Measurements from ENCODE around the gene BPHL. TPM values are rescaled to one million over a fixed set of nuclear protein-coding genes. Genes with fewer than 3 reads are reported as not detected.

BPHL gene
- total and polyA plus RNA-seq, 10 of the 15 experiments (the other 5 are each of a cell fraction or from before 2014, with no cell fraction given) = 8.0 to 17.8 (median 12.4) TPM

GRCh38 chr6:3183066-3183465 is 64.6 kb downstream of the BPHL start:
- POLR2A ChIA-PET = no interaction called here
- SMC1A ChIA-PET (ENCODE audit: uncharacterized antibody, unreplicated experiment) = interaction anchor here (0.7 kb wide), 1 partner anchor 198 kb away, joined by 5 read pairs; no protein-coding TSS in a partner anchor
- no peak overlapping the region for H3K27ac ChIP-seq (ENCODE audit: control insufficient read depth, insufficient read depth)
- H3K4me1 ChIP-seq (ENCODE audit: control insufficient read depth, insufficient read depth, low read length) = peaks cover 15% of the 10 kb centered on the region
- H3K4me2 ChIP-seq (ENCODE audit: control insufficient read depth, insufficient read depth) = no peak overlapping the region
- H3K79me2 ChIP-seq (ENCODE audit: control insufficient read depth, insufficient read depth, low read length) = no peaks in the 10 kb centered on the region
- intact Hi-C loops (cut with micrococcal nuclease; ENCODE audit: unreplicated experiment) (no loop called here), in situ Hi-C loops (cut with MboI) (no loop called here)
- H3K4me3 ChIP-seq = no peak overlapping the region
- no peak for ATAC-seq
- no peaks in the 10 kb centered on the region for H4K20me1 ChIP-seq (ENCODE audit: control insufficient read depth, insufficient read depth)
- no peaks in the 10 kb centered on the region for H3K9me3 ChIP-seq (replicated peaks; ENCODE audit: control insufficient read depth, insufficient read depth, low read length)
- no peak overlapping the region for H2AFZ ChIP-seq (ENCODE audit: control insufficient read depth, low read depth, low read length)
- no peaks in the 10 kb centered on the region; a peak in 1 of 4 replicates for H3K27me3 ChIP-seq (replicated peaks in 1 of 2; ENCODE audit: control insufficient read depth in 2 of 2, insufficient read depth in 2 of 2, low read length in 1 of 2)
- CTCF ChIA-PET = no interaction called here
- 58% methylated on average over 4 of the region's 4 CpGs for WGBS (ENCODE audit: insufficient coverage, insufficient replicate concordance, low lambda C conversion rate, missing lambda C conversion rate)
- TF ChIP-seq ESRRA (IDR thresholded peaks at IDR 0.05; ENCODE audit: low read length) (no peak), RAD51 (IDR thresholded peaks at IDR 0.05) (no peak), KAT2A (conservative IDR thresholded peaks at IDR 0.05; ENCODE audit: control insufficient read depth, low read depth, low read length) (no peak), RELB (IDR thresholded peaks at IDR 0.05; ENCODE audit: low read depth) (no peak), CREM (IDR thresholded peaks at IDR 0.05; ENCODE audit: low read depth) (no peak), BCLAF1 (IDR thresholded peaks at IDR 0.05) (no peak), CBX3 (IDR thresholded peaks at IDR 0.05; ENCODE audit: borderline replicate concordance, low read depth) (no peak), MXI1 (IDR thresholded peaks at IDR 0.05; ENCODE audit: low read depth, low read length) (no peak), KLF5 (IDR thresholded peaks at IDR 0.05; ENCODE audit: partially characterized antibody) (no peak), NR2C1 (IDR thresholded peaks at IDR 0.05) (no peak)
- TF ChIP-seq, protein P1, sequence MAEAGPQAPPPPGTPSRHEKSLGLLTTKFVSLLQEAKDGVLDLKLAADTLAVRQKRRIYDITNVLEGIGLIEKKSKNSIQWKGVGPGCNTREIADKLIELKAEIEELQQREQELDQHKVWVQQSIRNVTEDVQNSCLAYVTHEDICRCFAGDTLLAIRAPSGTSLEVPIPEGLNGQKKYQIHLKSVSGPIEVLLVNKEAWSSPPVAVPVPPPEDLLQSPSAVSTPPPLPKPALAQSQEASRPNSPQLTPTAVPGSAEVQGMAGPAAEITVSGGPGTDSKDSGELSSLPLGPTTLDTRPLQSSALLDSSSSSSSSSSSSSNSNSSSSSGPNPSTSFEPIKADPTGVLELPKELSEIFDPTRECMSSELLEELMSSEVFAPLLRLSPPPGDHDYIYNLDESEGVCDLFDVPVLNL (IDR thresholded peaks at IDR 0.05; ENCODE audit: low read depth, low read length) = no peak
- TF ChIP-seq, protein P2, sequence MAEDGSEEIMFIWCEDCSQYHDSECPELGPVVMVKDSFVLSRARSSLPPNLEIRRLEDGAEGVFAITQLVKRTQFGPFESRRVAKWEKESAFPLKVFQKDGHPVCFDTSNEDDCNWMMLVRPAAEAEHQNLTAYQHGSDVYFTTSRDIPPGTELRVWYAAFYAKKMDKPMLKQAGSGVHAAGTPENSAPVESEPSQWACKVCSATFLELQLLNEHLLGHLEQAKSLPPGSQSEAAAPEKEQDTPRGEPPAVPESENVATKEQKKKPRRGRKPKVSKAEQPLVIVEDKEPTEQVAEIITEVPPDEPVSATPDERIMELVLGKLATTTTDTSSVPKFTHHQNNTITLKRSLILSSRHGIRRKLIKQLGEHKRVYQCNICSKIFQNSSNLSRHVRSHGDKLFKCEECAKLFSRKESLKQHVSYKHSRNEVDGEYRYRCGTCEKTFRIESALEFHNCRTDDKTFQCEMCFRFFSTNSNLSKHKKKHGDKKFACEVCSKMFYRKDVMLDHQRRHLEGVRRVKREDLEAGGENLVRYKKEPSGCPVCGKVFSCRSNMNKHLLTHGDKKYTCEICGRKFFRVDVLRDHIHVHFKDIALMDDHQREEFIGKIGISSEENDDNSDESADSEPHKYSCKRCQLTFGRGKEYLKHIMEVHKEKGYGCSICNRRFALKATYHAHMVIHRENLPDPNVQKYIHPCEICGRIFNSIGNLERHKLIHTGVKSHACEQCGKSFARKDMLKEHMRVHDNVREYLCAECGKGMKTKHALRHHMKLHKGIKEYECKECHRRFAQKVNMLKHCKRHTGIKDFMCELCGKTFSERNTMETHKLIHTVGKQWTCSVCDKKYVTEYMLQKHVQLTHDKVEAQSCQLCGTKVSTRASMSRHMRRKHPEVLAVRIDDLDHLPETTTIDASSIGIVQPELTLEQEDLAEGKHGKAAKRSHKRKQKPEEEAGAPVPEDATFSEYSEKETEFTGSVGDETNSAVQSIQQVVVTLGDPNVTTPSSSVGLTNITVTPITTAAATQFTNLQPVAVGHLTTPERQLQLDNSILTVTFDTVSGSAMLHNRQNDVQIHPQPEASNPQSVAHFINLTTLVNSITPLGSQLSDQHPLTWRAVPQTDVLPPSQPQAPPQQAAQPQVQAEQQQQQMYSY (CRISPR knock-in tag; IDR thresholded peaks at IDR 0.05) = no peak
- TF ChIP-seq, protein P3, sequence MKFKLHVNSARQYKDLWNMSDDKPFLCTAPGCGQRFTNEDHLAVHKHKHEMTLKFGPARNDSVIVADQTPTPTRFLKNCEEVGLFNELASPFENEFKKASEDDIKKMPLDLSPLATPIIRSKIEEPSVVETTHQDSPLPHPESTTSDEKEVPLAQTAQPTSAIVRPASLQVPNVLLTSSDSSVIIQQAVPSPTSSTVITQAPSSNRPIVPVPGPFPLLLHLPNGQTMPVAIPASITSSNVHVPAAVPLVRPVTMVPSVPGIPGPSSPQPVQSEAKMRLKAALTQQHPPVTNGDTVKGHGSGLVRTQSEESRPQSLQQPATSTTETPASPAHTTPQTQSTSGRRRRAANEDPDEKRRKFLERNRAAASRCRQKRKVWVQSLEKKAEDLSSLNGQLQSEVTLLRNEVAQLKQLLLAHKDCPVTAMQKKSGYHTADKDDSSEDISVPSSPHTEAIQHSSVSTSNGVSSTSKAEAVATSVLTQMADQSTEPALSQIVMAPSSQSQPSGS (IDR thresholded peaks at IDR 0.05; ENCODE audit: low read length) = no peak
- no peak overlapping the region for H3K9ac ChIP-seq (ENCODE audit: control insufficient read depth, insufficient read depth, low read length)
- no peaks in the 10 kb centered on the region for H3K36me3 ChIP-seq (ENCODE audit: control insufficient read depth in 2 of 2, insufficient read depth in 2 of 2, low read length in 1 of 2)
- DNase-seq (ENCODE audit: low read depth, low spot score) = no peak
- no TSS peak for BruUV-seq (replicated peaks)
- RAD21 ChIA-PET (ENCODE audit: unreplicated experiment) = no interaction called here
- FAIRE-seq = no peak
